Measurements from ENCODE around the gene BAIAP2L1.
"Not testable (repeated sequence)": the region's sequence is repeated elsewhere in the genome, so short reads cannot be mapped to it uniquely, and the experiment has no call there.

Gene BAIAP2L1

GRCh38 chr7:98400542-98401340 lies at the start of gene BAIAP2L1:
BAIAP2L1 (minus strand) TSS chr7:98401090; CDS start chr7:98400852, 238 bp downstream.
- in situ Hi-C loops (cut with HindIII; ENCODE audit: low sequenced_read_pairs): no loop called here

- in situ Hi-C loops (cut with HindIII; ENCODE audit: low sequenced_read_pairs): loop anchor here (25.0 kb wide), 1 partner anchor 414 kb away; the partner anchor contains the start of gene TMEM130
Measured at GRCh38 chr7:98448766-98449165, 47.9 kb upstream of the BAIAP2L1 start.

DNA sequence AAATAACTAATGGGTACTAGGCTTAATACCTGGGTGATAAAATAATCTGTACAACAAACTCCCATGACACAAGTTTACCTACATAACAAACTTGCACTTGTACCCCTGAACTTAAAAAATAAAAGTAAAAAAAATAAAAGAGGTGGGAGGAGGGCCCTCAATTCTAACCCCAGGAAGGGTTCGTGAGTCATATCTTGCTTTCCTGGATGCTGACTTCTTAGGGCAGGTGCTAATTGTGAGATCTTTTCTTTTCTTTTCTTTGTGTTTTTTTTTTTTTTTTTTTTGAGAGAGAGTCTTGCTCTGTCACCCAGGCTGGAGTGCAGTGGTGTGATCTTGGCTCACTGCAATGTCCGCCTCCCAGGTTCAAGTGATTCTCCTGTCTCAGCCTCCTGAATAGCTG lies 40.1 kb upstream of the BAIAP2L1 start:
- in situ Hi-C loops (cut with HindIII; ENCODE audit: low sequenced_read_pairs): loop anchor here (25.0 kb wide), 1 partner anchor 421 kb away; the partner anchor contains the start of gene TMEM130

DNA sequence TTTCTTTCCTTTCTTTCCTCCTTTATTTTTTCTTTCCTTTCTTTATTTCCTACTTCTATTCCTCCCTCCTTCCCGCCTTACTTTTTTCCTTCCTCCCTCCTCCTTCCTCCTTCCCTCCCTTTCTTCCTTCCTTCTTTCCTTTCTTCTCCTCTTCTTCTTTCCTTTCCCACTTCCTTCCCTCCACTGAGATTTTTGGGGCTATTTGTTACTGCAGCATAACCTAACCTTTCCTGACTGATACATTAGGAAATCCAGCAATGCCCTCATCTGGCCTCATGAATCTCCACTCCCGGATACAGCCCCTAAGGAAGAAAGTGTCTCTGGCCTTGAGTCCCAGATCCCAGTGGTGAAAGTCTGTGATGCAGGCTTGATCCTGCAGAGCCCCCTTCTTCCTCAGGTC lies 38.6 kb upstream of the BAIAP2L1 start:
- in situ Hi-C loops (cut with HindIII; ENCODE audit: low sequenced_read_pairs): loop anchor here (25.0 kb wide), 1 partner anchor 423 kb away; the partner anchor contains the start of gene TMEM130

DNA sequence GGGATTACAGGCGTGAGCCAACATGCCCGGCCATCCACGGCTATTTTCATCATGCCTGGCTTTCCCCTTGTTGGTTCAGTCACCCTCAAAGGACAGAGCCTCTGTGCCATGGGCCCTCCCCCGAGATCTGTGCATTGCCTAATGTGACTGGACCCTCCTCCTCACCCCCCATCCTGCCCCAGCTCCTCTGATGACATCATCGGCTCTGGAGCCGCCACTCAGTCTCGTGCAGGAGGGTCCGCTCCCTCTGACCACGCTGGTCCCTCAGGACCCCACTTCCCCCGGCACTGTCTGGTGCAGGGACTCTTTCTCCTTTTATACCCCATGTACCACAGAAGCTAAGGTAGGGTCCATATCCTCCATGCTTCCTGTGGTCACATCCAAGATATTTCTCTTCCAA lies 33.2 kb upstream of the BAIAP2L1 start:
- in situ Hi-C loops (cut with HindIII; ENCODE audit: low sequenced_read_pairs): loop anchor here (25.0 kb wide), 1 partner anchor 428 kb away; the partner anchor contains the start of gene TMEM130

DNA sequence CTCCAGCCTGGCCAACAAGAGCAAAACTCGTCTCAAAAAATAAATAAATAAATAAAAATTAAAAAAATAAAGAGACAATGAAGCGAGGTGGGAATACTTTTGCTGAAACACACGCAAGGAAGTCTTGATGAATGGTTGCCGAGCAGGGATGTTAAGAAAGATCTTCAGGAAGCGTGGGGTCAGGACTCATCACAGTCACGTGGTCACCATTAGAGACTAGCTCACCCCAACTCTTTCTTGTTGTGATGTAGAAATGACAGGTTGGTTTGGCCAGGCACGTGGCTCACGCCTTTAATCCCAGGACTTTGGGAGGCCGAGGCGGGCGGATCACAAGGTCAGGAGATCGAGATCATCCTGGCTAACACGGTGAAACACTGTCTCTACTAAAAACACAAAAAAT lies 28.9 kb upstream of the BAIAP2L1 start:
- in situ Hi-C loops (cut with HindIII; ENCODE audit: low sequenced_read_pairs): loop anchor here (25.0 kb wide), 1 partner anchor 433 kb away; the partner anchor contains the start of gene TMEM130

DNA sequence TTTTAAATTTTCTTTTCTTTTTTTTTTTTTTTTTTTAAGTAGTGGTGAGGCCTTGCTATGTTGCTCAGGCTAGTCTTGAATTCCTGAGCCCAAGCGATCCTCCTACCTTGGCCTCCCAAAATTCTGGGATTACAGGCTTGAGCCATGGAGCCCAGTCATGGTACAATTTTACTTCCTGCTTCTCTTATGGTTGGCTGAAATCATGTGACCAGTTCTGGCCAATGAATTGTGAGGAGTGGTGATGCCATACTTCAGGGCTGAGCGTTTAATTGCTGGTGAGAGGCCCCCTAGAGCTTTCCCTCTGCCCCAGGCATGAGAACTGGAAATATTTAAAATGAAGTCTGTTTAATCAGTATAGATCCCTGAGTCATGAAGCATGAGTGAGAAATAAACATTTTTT lies 22.2 kb upstream of the BAIAP2L1 start:
- in situ Hi-C loops (cut with HindIII; ENCODE audit: low sequenced_read_pairs): no loop called here

DNA sequence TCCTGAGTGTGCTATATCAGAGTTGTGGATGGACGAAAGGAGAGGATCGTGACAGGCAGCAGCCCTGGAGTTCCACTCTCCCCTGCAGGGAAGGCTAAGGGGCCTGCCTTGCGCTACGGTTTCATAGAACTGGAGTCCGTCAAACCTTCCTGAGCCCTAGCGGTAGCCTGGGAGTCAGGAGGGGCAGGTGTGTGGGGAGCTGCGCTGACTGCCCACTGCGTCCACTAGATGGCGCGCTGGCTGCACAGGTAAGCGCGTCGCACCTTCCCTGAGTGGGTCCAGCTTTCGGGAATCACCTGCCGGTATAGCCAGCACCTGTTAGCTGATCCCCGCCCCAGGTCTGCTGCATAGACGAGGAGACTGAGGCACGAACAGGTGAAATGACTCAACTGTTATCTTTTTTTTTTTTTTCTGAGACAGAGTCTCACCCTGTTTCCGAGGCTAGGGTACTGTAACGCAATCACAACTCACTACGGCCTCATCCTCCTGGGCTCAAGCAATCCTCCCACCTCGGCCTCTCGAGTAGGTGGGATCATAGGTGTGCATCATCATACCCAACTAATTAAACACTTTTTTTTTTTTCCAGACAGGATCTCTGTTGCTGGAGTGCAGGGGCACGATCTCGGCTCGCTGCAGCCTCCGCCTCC lies 20.2 kb upstream of the BAIAP2L1 start:
- in situ Hi-C loops (cut with HindIII; ENCODE audit: low sequenced_read_pairs): no loop called here

GRCh38 chr7:98419988-98420387 lies 19.1 kb upstream of the BAIAP2L1 start:
- in situ Hi-C loops (cut with HindIII; ENCODE audit: low sequenced_read_pairs): not testable (repeated sequence)

- in situ Hi-C loops (cut with HindIII; ENCODE audit: low sequenced_read_pairs): not testable (repeated sequence)
Measured at GRCh38 chr7:98419316-98419691, 18.4 kb upstream of the BAIAP2L1 start.

GRCh38 chr7:98418636-98419315 lies 17.9 kb upstream of the BAIAP2L1 start:
- in situ Hi-C loops (cut with HindIII; ENCODE audit: low sequenced_read_pairs): no loop called here

- in situ Hi-C loops (cut with HindIII; ENCODE audit: low sequenced_read_pairs): no loop called here
Measured at GRCh38 chr7:98418271-98418635, 17.4 kb upstream of the BAIAP2L1 start.

- in situ Hi-C loops (cut with HindIII; ENCODE audit: low sequenced_read_pairs): not testable (repeated sequence)
Measured at GRCh38 chr7:98417604-98418270, 16.8 kb upstream of the BAIAP2L1 start.

DNA sequence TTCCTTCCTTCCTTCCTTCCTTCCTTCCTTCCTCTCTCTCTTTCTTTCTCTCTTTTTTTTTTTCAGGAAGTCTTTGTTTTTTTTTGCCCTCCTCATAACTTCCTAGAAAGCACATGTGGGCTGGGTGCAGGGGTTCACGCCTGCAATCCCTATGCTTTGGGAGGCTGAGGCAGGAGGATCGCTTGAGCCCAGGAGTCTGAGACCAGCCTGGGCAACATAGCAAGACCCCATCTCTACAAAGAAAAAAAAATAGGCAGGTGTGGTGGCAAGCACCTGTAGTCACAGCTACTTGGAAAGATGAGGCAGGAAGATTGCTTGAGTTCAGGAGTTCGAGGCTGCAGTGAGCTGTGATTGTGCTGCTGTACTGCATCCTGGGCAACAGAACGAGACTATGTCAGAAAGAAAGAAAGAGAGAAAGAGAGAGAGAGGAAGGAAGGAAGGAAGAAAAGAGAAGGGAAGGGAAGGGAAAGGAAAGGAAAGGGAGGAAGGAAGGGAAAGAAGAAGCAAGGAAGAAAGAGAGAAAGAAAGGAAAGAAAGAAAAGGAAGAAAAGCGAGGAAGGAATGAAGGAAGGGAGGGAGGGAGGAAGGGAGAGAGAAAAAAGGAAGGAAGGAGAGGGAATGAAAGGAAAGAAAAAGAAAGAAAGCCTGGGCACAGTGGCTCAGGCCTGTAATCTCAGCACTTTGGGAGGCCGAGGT lies 13.5 kb upstream of the BAIAP2L1 start:
- in situ Hi-C loops (cut with HindIII; ENCODE audit: low sequenced_read_pairs): no loop called here

GRCh38 chr7:98413655-98414054 lies 12.8 kb upstream of the BAIAP2L1 start:
- in situ Hi-C loops (cut with HindIII; ENCODE audit: low sequenced_read_pairs): not testable (repeated sequence)

DNA sequence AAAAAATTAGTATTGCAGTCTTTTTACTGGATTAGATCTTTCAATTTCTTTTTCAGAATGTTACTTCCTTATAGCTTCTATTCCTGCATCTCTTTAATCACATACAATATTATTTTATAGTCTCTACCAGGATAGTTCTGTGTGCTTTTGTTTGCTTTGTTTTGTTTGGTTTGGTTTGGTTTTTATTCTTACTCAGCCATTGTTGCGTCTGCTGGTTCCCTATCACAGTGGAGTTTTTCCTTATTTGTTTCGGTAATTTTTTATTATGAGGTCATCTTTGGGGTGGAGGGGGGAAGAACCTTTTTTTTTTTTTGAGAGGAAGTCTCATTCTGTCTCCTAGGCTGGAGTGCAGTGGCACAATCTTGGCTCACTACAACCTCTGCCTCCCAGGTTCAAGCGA lies 9.0 kb upstream of the BAIAP2L1 start:
- in situ Hi-C loops (cut with HindIII; ENCODE audit: low sequenced_read_pairs): no loop called here

DNA sequence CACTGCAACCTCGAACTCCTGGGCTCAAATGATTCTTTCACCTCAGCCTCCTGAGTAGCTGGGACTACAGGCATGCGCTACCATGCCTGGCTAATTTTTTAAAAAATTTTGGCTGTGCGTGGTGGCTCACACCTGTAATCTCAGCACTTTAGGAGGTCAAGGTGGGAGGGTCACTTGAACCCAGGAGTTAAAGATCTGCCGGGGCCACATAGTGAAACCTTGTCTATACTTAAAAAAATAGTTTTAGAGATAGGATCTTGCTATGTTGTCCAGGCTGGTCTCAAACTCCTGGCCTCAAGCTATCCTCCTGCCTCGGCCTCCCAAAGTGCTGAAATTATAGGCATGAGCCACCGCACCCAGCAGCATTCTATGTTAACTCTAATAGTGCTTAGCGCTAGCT lies 7.3 kb upstream of the BAIAP2L1 start:
- in situ Hi-C loops (cut with HindIII; ENCODE audit: low sequenced_read_pairs): not testable (repeated sequence)

DNA sequence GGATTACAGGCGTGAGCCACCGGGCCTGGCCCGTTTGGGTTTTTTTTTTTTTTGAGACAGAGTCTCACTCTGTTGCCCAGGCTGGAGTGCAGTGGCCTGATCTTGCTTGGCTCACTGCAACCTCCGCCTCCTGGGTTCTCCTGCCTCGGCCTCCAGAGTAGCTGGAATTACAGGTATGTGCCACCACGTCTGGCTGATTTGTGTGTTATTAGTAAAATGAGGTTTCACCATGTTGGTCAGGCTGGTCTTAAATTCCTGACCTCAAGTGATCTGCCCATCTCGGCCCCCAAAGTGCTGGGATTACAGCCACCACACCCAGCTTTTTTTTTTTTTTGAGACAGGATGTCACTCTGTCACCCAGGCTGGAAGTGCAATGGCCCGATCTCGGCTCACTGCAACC lies 5.9 kb upstream of the BAIAP2L1 start:
- in situ Hi-C loops (cut with HindIII; ENCODE audit: low sequenced_read_pairs): no loop called here

- in situ Hi-C loops (cut with HindIII; ENCODE audit: low sequenced_read_pairs): no loop called here
Measured at GRCh38 chr7:98404840-98405239, 4.0 kb upstream of the BAIAP2L1 start.

DNA sequence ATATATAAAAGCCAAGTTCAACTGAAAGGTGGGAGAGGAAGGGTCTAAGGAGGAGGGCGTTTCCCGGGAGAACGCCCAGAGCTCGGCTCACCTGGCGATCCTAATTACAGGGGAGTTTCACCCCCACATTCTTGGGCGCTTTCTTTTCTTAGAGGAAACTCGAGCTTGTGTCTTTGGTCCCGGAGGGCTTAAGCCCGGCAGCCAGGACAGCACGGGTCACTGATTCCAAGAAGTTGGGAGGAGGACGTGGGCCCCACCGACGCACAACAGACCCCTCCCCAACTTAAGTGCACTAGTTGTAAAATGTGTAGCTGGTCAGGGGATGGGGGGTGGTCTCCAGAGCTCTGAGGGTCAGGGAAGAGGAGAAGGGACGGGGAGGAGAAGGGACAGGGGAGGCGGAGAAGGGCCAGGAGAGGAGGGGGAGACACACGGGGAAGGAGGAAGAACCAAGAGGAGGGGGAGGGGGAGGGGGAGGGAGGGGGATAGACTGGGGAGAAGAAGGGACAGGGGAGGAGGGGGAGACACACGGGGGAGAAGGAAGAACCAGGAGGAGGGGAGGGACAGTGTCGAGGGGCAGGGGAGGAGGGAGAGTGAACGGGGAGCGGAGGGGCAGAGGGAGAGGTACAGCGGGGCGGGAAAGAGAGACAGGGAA lies 874 bp downstream of the BAIAP2L1 start:
- in situ Hi-C loops (cut with HindIII; ENCODE audit: low sequenced_read_pairs): no loop called here

Measured in DLD1 (cell line).